ENCODE results near the gene MLH3.

The MLH3 gene

DNA sequence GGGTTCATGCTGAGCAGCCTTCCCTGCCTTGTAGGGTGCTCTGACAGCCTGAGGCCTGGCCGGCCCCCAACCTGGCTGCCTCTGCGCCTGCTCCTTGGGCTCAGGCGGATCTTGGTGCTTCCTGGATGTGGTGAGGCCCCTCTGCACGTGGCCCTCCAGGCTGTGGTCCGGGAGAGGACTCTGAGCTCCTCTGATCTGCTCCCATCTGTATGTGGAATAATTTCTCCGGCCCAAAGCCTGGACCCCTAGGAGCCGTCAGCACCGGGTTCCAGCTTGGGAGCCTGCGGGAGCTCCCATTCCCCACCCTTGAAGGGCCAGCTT is 69.8 kb downstream of the MLH3 start:
- no peak for DNase-seq

GRCh38 chr14:74980731-74981461 is 70.4 kb downstream of the MLH3 start:
- DNase-seq: peak; percentile 84

GRCh38 chr14:74980398-74980730 is 70.9 kb downstream of the MLH3 start:
- no peak for DNase-seq

GRCh38 chr14:74979442-74980397 is 71.5 kb downstream of the MLH3 start:
- peak; percentile 98 for DNase-seq

GRCh38 chr14:74979029-74979428 is 72.2 kb downstream of the MLH3 start:
- no peak for DNase-seq

GRCh38 chr14:74978416-74978947 is 72.8 kb downstream of the MLH3 start:
- peak; percentile 11 for DNase-seq

DNA sequence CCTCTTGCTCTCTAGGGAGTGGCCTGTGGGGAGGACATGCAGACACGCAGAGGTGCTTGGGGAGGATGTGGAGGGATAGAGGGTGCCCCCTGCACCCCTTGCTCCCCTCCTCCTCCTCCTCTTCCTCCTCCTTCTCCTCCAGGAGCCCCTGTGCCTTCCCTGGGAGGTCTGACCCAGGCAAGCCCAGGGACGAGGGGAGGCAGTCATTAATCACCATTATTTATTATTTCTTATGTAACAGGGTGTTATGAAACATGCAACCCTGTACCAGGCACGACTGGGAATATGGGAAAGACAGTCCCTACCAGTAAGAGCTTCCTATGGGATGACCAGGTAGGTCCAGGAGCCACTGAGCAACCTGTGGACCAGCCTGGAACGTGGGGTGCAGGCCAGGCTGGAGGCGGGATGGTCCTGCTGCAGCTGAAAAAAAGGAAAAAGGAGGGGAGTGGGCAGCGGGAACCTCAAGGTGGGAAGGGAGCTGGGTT is 73.3 kb downstream of the MLH3 start:
- DNase-seq: no peak

GRCh38 chr14:74977164-74977900 is 73.9 kb downstream of the MLH3 start:
- no peak for DNase-seq

- no peak for DNase-seq
Observed at GRCh38 chr14:74976264-74977113, 74.8 kb downstream of the MLH3 start.

DNA sequence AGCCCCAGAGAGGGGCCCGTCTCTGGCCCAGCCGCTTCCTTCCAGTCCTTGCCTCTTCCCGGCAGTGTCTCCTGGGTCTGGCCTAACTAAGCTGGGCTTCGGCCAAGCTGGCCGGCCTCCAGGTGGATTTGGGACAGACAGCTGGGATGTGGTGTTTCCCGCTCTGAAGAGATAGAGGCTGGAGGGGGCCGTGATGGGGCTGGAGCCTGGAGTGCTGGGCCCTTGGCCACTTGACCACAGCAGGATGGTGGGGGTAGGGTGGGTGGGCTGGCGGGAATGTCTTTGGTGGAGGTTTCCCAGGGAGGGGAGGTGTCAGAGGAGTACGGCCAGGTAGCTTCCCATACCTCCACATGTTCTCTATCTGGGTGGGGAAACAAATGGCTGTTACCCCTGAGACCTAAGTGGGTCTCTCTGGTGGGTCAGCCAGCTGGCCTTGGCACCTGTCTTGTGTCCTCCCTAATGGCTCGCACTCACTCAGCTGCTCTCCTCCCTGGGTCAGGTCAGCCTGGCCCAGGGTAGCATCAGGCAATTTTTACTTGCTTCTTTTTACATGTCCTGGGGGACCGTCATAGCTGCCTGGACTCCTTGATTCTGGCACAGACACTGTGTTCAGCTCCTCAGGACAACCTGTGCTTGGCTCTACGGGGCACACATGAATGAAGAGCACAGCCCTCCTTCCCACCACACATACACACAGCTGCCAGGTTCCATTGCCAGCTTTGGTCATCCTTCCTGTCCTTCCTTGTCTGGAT is 76.0 kb downstream of the MLH3 start:
- no peak for DNase-seq

DNA sequence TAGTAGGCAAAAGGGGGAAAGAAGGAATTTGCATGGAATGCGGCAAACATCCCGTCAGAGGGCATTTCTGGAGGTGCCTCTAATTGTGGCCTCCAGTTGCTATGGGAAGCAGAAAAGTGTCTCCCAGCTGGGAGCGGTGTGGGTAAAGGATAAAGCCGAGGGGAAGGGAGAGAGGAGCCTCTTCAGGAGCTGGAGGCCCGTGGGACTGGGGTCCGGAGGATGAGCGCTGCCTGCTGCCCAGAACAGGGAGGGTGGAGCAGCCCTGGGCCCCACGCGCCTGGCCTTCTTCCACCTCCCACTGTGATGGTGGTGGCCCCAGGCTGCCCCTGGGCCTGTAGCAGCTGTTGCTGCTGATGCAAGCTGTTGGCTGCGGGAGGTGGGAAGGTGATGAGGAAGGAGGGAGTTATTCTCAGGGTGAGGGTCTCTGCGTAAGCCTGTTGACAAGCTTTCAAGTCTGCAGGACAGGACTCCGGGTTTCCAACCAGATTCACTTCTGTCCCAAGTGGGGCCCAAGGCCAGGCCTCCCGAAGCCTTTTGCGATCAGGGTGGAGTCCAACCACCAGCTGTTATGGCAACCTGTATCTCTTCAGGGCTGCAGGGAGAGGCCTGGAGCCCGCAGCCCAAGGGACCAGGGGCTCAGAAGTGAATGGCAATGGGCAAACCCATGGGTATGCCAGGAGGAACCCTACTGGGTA is 76.8 kb downstream of the MLH3 start:
- no peak for DNase-seq

DNA sequence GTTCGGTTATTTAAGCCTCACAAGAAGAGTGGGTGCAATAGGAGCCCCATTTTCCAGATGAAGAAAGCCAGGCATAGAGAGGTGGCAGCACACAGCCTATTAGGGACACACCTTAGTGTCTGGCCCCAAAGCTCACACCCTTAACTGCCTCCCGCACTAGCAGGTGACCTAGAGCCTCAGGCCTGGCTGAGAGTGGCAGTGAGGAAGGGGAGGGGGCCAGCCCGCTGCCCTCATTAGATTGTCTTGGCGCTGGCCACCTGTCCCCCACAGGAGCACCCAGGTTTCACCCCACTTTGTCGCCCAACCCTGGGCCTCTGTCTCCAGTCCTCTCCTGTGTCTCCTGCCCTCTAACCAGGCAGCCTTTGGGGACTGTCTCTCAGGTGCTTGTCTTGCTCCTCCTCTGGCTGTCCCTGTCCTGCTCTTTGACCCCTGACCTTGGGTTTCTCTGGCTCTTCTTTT is 77.3 kb downstream of the MLH3 start:
- DNase-seq: no peak

GRCh38 chr14:74973003-74973653 is 78.1 kb downstream of the MLH3 start:
- no peak for DNase-seq

DNA sequence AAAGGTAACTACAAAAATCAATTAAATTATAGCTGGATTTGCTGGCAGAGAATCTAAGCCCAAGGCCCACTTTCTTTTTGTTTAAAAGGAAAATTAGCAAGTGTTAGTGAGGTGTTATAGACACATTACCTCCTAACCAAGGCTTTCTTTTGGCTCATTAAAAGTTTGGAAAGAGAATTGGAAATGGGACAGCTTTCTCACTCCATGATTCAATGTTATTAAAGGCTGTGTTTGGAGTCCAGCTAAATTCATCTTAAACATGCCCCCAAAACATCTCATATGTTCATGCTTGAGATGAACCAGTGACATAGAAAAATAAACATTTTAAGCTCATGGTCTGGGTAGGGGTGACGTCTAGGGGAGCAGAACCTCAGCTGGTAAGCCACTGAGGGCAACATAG is 82.5 kb downstream of the MLH3 start:
- DNase-seq: no peak

- no peak for DNase-seq
Observed at GRCh38 chr14:74965486-74966153, 85.6 kb downstream of the MLH3 start.

DNA sequence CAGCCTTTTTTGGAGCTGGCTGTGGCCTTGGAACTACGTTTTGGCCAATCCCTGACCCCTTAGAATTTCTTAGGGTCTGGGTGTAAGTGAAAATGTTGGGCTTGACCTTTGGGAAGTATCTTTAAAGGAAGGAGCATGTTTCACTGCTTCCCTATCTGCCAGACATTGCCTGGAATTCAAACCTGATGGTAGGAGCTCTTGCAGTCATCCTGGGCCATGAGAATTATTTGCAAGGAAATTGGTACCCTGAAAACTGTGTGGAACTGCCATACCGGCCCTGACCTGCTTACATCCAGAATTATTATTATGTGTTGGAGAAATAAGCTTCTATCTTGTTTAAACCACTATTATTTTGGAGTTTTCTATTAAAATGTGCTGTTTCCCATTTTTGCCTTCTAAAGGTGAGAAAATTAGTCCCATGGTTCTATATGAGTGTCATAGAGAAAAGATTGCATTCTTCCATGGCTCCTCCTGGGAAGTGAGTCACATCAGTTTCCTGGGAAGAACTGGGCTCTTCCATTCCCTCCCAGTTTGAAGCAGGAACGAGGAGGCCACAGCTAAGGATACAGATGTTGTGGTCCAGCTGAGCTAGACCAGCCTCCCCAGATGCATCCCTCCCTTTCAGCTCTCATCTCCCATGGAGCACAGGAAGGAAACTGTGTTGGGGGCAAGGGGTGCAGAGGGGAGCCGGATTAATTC is 86.3 kb downstream of the MLH3 start:
- DNase-seq: no peak
